BLaER1 (cell line): ENCODE measurements around the gene TK1.

ENCODE experiments used
- H3K27ac ChIP-seq: shearing (Covaris generic); formaldehyde crosslinking; 2 replicates; pipeline ENCODE4 v1.8.1; 2022
- H3K27me3 ChIP-seq: shearing (Covaris generic); formaldehyde crosslinking; 2 replicates; pipeline ENCODE4 v1.8.1; 2022
- H3K36me3 ChIP-seq: shearing (Covaris generic); formaldehyde crosslinking; 2 replicates; pipeline ENCODE4 v1.8.1; 2022
- H3K4me1 ChIP-seq: shearing (Covaris generic); formaldehyde crosslinking; 2 replicates; pipeline ENCODE4 v1.8.1; 2022
- H3K4me2 ChIP-seq: shearing (Covaris generic); formaldehyde crosslinking; 2 replicates; pipeline ENCODE4 v1.8.1; 2022
- H3K4me3 ChIP-seq: shearing (Covaris generic); formaldehyde crosslinking; 2 replicates; pipeline ENCODE4 v1.8.1; 2022
- H3K9ac ChIP-seq: shearing (Covaris generic); formaldehyde crosslinking; 2 replicates; pipeline ENCODE4 v1.8.1; 2022
- H3K9me3 ChIP-seq: shearing (Covaris generic); formaldehyde crosslinking; 2 replicates; pipeline ENCODE4 v1.8.1; 2022
- H4K20me1 ChIP-seq: shearing (Covaris generic); formaldehyde crosslinking; 2 replicates; pipeline ENCODE4 v1.8.1; 2022
- Cebpa-rat ChIP-seq: shearing (Covaris generic); IDR thresholded peaks from 2 replicates; pipeline ENCODE4 v1.8.1; 2022

The TK1 gene

DNA sequence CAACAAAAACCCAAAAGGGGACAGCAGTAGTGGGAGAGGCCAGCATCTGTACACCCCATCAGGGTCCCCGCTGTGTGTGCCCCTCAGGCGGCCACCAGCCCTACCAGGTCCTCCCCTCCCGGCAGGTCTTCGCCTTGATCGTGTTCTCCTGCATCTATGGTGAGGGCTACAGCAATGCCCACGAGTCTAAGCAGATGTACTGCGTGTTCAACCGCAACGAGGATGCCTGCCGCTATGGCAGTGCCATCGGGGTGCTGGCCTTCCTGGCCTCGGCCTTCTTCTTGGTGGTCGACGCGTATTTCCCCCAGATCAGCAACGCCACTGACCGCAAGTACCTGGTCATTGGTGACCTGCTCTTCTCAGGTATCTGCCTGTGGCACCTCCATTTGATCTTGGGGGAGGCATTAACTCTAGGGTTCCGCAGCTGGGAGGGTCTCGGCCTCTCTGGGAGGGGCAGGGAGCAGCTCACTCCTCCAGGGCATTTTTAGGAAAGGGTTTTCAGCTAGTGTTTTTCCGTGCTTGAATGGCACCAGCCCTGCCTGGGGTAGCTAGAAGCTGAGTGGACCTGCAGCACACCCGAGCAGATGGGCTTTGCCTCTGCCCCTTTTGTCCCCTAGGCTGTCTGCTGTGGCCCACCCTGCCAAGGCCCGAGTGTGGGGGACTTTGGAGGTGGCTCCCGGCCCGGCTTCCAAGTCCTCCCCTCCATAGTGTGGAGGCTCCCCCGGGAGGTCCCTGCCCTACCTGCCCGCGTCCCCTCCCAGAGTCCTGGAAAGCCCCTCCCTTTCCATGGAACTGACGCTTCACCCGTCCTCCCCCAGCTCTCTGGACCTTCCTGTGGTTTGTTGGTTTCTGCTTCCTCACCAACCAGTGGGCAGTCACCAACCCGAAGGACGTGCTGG is 15.9 kb downstream of the TK1 start:
- Histone ChIP-seq H3K4me1 (peaks cover 57% of the 10 kb centered on the region), H3K9me3 (no peaks in the 10 kb centered on the region), H3K27ac (no peak overlapping the region), H3K36me3 (peaks cover 55% of the 10 kb centered on the region), H4K20me1 (peaks cover 62% of the 10 kb centered on the region), H3K4me3 (no peak overlapping the region), H3K27me3 (no peaks in the 10 kb centered on the region), H3K4me2 (no peak overlapping the region; the same call in 1 of the 2 replicates), H3K9ac (no peak overlapping the region)
- TF ChIP-seq Cebpa-rat: no peak

DNA sequence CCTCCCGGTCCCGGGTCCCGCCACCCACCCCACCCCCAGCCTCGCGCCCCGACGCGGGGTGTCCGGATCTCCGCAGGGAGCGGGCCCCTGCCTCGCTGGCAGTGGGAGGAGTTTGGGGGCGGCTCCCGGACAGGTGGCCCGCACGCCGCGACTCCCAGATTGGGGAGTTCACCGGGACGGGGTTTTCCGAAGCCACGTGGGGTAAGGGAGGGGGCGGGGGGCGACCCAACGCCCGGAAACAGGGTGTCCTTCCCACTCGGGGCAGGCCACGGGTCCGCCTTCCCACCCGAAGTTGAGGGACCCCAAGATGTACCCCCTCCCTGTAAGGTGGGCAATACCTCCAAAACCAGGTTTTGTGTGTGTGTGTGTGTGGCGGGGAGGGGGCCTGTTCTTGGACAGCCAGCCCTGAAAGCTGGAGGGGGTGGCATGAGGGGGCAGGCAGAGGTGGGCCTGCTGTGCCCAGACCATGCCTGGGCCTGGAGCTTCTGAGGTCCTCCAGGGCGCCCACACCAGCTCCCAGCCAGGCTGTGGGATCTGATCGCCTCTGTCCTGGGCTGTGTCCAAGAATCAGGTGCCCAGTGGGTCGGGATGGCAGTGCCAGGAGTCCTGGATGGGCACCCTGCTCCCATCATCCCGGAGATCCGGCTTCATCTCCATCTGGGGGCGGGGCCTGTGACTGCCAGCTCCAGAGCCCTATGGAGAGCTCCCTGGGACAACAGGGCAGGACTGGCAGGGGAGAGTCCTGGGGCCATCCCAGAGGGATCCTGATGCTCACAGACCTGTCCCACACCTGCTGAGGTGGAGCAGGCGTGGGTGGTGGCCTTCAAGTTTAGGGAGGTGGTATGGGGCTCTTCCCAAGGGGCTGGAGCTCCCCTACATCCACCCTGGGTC is 17.7 kb downstream of the TK1 start:
- Histone ChIP-seq H3K4me3 (peak overlapping the region; percentile 85), H3K36me3 (peaks cover 37% of the 10 kb centered on the region), H3K9ac (peak overlapping the region; percentile 88), H3K4me2 (peak overlapping the region; percentile 96), H3K4me1 (peaks cover 51% of the 10 kb centered on the region), H3K27me3 (no peaks in the 10 kb centered on the region), H3K27ac (peak overlapping the region; percentile 89), H4K20me1 (peaks cover 54% of the 10 kb centered on the region), H3K9me3 (no peaks in the 10 kb centered on the region)
- no peak for TF ChIP-seq Cebpa-rat

DNA sequence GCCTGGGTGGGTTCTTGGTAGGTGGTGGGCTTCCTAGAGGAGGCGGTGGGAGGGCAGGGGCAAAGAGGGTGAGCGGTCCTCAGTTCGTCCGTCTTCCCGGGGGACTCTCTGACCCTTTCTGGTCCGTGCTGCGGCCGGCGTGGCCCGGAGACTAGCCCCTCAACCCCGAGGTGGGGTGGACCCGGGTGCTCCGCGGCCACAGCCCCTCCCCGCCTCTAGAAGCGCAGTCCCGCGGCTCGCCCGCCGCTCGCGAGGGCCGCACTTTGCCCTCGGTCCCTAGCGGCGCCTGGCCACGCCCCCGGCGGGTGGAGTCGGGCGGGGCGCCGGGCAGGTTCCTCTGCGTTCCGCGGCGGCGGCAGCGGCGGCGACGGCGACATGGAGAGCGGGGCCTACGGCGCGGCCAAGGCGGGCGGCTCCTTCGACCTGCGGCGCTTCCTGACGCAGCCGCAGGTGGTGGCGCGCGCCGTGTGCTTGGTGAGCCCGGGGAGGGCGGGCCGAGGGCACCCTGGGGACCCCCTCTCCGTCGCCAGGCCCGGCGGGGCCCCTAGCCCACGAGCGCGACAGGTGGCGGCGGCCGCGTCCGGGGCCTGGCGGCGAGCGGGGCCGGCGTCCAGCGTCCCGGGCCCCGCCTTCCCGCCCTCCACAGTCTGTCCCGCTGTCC is 18.5 kb downstream of the TK1 start, which contains the start of gene SYNGR2:
Gene SYNGR2, plus strand, starts transcription at position 340 of the 661 bp plus-strand sequence. Its CDS starts 36 bp downstream, at position 376.
- TF ChIP-seq Cebpa-rat: no peak
- peaks cover 43% of the 10 kb centered on the region for H3K4me1 ChIP-seq

DNA sequence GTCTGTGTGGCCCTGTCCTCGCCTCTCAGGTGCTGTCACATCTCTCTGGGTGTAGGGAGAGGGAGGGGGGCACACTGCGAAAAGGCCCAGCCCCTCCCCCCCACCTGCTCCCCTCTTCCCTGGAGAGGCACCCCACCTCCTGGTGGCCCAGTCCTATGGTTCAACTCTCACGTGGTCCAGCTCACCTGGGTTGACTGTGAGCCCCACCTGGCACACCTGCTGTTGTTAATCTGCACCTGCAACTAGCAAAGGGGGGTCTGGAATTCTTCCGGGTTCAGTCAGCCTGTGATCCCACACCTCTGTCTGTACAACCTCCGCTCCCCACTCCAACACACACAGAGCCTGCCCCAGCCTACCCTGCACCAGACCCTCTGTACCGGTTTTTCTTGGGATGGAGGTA is 20.4 kb downstream of the TK1 start:
- H3K4me1 ChIP-seq: peaks cover 32% of the 10 kb centered on the region
- H3K27ac ChIP-seq: no peak overlapping the region
- H3K4me3 ChIP-seq: no peak overlapping the region
- peaks cover 30% of the 10 kb centered on the region for H4K20me1 ChIP-seq
- H3K36me3 ChIP-seq: peaks cover 10% of the 10 kb centered on the region
- no peaks in the 10 kb centered on the region for H3K27me3 ChIP-seq
- no peaks in the 10 kb centered on the region for H3K9me3 ChIP-seq
- H3K4me2 ChIP-seq: no peak overlapping the region
- H3K9ac ChIP-seq: no peak overlapping the region
- no peak for TF ChIP-seq Cebpa-rat

More for the DNA sequence above, 18.5 kb downstream of the TK1 start, which contains the start of gene SYNGR2:
- H3K4me3 ChIP-seq: peak within 1 kb of the TSS; percentile 85
- H4K20me1 ChIP-seq: peaks cover 49% of the 10 kb centered on the region
- peak within 1 kb of the TSS; percentile 96 for H3K4me2 ChIP-seq
- H3K27ac ChIP-seq: peak within 1 kb of the TSS; percentile 89
- H3K9me3 ChIP-seq: no peaks in the 10 kb centered on the region
- peaks cover 30% of the 10 kb centered on the region for H3K36me3 ChIP-seq
- H3K9ac ChIP-seq: peak within 1 kb of the TSS; percentile 88
- no peaks in the 10 kb centered on the region for H3K27me3 ChIP-seq

DNA sequence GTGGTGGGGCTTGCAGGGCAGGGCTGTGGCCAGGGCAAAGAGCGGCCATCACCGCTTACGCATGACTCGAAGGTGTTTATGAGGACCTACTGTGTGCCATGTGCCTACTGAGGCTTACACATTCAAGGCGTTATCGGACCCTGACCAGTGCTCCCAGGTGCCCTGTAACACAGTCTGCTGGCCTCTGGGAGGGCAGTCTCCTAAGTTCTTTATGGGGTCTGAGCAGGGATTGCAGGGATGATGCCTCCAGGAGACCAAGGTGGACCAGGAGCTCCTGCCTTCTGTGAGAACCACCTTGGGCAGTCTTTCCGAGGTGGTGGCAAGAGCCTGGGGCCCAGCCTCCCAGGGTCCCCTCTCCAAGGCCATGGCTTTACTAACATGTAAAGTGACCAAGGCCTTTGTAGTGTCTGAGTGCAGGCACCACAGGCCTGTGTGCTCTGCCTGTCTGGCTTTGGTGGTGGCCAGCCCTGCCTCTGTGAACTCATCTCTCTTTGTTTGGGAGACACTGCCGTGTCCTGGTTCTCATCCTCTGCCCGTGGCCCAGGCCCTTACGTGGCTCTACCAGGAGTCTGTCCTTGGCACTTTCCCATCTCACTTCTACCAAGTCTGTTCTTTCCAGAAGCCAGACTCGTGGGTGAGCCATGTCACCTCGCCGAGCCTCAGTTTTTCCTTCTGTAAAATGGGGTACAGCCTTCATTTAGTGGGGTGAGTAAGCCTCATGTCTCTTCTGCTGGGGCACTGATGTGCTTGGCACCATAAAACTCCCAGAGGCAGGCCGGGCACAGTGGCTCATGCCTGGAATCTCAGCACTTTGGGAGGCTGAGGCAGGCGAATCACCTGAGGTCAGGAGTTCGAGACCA is 21.9 kb downstream of the TK1 start:
- no peak overlapping the region for H3K4me2 ChIP-seq
- H3K4me3 ChIP-seq: no peak overlapping the region
- no peak for TF ChIP-seq Cebpa-rat
- no peaks in the 10 kb centered on the region for H3K9me3 ChIP-seq
- peaks cover 26% of the 10 kb centered on the region for H3K4me1 ChIP-seq
- peaks cover 15% of the 10 kb centered on the region for H4K20me1 ChIP-seq
- H3K9ac ChIP-seq: no peak overlapping the region
- H3K27me3 ChIP-seq: no peaks in the 10 kb centered on the region
- no peaks in the 10 kb centered on the region for H3K36me3 ChIP-seq
- no peak overlapping the region for H3K27ac ChIP-seq

DNA sequence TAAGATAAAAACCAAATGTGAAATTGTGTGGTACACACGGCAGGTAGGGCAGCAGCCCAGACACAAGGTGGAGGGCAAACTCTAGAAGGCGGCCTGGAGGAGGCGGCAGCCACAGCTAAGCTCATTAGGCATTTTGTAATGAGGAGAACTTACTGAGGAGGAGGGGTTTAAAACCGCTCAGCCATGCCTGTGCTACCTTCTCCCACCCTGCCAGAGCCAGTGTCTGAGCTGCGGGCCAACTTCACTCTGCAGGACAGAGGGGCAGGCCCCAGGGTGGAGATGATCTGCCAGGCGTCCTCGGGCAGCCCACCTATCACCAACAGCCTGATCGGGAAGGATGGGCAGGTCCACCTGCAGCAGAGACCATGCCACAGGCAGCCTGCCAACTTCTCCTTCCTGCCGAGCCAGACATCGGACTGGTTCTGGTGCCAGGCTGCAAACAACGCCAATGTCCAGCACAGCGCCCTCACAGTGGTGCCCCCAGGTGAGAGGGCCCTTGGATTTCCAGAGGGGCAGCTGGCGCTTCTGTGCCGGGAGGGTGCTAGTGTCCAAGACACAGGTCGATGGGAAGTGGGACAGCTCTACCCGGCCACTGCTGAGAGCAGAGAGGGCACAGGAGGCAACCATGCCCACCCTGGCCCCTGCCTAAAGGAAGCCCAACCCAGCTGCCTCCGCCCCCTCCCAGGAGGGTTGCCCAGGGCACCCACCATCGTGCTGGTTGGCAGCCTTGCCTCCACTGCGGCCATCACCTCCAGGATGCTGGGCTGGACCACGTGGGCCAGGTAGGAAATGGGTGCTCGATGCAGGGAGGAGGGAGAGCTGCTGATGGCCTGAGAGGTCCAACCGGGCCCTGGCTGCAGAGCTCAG is 22.7 kb downstream of the TK1 start:
- no peak for TF ChIP-seq Cebpa-rat
- no peak overlapping the region for H3K27ac ChIP-seq
- H3K4me2 ChIP-seq: no peak overlapping the region

DNA sequence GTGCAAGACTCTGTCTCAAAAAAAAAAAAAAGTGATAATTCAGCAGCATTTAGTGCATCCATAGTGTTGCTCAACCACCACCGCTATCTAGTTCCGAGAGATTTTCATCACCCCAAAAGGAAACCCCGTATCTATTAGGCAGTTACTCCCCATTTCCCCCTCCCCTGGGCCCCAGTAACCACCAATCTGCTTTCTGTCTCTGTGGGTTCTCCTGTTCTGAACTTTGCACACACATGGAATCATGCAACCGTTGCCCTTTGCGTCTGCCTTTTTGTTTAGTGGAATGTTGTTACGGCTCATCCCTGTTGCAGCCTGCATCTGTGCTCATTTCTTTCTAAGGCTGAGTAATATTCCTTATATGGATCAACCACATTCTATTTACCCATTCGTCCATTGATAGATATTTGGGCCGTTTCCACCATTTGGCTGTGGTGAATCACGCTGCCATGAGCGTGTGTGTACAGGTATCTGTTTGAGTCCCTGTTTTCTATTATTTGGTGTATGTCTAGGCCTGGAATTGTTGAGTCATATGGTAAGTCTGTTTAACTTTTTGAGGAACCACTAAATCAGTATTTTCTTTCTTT is 27.2 kb downstream of the TK1 start:
- Histone ChIP-seq H3K27me3 (no peaks in the 10 kb centered on the region), H4K20me1 (no peaks in the 10 kb centered on the region), H3K36me3 (no peaks in the 10 kb centered on the region), H3K4me2 (no peak overlapping the region), H3K4me1 (peaks cover 49% of the 10 kb centered on the region), H3K27ac (no peak overlapping the region), H3K9ac (no peak overlapping the region), H3K9me3 (no peaks in the 10 kb centered on the region), H3K4me3 (no peak overlapping the region)
- TF ChIP-seq Cebpa-rat: peak; percentile 21; the same call in 1 of the 2 replicates

More for the DNA sequence above, 22.7 kb downstream of the TK1 start:
- H3K9me3 ChIP-seq: no peaks in the 10 kb centered on the region
- no peaks in the 10 kb centered on the region for H3K27me3 ChIP-seq
- no peak overlapping the region for H3K4me3 ChIP-seq
- peaks cover 7% of the 10 kb centered on the region for H4K20me1 ChIP-seq
- H3K9ac ChIP-seq: no peak overlapping the region
- H3K4me1 ChIP-seq: peaks cover 24% of the 10 kb centered on the region
- no peaks in the 10 kb centered on the region for H3K36me3 ChIP-seq
